Keratinocyte (primary cell): Measurements from ENCODE around the gene PTAR1.

Experiments
- CTCF ChIP-seq, 3 experiments: IDR thresholded peaks in 1 of 3; conservative IDR thresholded peaks in 1 of 3; optimal IDR thresholded peaks in 1 of 3; 2 replicates in 2 of 3; 3 replicates in 1 of 3; pipeline versions ENCODE3 to v1.5.1; 2011; ENCODE audit warnings: low read length in 3 of 3, mild to moderate bottlenecking in 3 of 3, moderate library complexity in 2 of 3, control low read depth in 1 of 3, inconsistent platforms in 1 of 3; ENCODE audit not compliant: insufficient read depth in 2 of 3; ENCODE audit errors: extremely low read depth in 1 of 3
- EZH2 ChIP-seq: IDR thresholded peaks from one replicate; pipeline ENCODE4 v1.6.1; 2012; ENCODE audit warnings: inconsistent platforms, mild to moderate bottlenecking, low read length, moderate library complexity

GRCh38 chr9:69689991-69690538 is 69.7 kb downstream of the PTAR1 start:
- no peak for TF ChIP-seq CTCF (optimal IDR thresholded peaks at IDR 0.05 in 1 of 3, IDR thresholded peaks at IDR 0.05 in 1 of 3, conservative IDR thresholded peaks at IDR 0.05 in 1 of 3; ENCODE audit: extremely low read depth in 1 of 3, insufficient read depth in 2 of 3, low read length in 3 of 3)
- TF ChIP-seq EZH2 = no peak
